HG03432 (cell line): ENCODE measurements around the gene TNFRSF1A.
"Not testable (repeated sequence)": the region's sequence is repeated elsewhere in the genome, so short reads cannot be mapped to it uniquely, and the experiment has no call there.

Source experiments
- ATAC-seq: cut with Tn5 transposase; IDR thresholded peaks from one replicate; pipeline ENCODE4 v1.9.1; 2021; ENCODE audit warnings: mild to moderate bottlenecking, moderate library complexity; ENCODE audit not compliant: unreplicated experiment

TNFRSF1A gene

GRCh38 chr12:6307529-6307928 lies 34.3 kb downstream of the TNFRSF1A start:
- no peak for ATAC-seq

DNA sequence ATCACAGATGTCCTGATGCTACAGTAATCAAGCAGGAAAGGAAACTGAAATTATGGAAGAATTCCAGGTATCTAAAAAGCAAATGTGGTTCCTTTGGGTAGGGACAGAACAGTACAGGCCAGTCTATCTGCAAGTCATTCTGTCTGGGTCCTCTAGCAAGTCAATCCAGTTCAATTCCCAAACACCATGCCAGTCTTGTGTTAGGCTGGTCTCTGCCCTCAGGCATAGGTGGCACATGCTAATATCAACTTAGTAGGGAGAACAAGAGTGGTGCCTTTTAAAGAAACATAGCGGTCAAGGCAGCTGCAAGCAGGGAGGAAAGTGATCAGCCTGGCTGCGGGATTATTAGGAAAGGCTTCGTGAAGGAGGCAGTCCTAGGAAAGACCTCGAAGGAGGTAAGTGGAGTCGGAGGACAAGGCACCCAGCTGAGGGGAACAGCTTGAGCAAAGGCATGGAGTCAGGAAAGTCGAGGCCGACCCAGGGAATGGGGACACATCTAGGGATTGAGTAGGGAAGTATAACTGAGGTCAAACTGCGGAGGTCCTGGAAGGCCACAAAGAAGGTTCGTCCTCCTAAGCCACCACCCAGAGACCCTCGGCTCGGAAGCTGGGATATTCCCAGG lies 35.2 kb downstream of the TNFRSF1A start:
- no peak for ATAC-seq

GRCh38 chr12:6306151-6306550 lies 35.7 kb downstream of the TNFRSF1A start:
- no peak for ATAC-seq

- no peak for ATAC-seq
Measured at GRCh38 chr12:6303071-6303470, 38.8 kb downstream of the TNFRSF1A start.

DNA sequence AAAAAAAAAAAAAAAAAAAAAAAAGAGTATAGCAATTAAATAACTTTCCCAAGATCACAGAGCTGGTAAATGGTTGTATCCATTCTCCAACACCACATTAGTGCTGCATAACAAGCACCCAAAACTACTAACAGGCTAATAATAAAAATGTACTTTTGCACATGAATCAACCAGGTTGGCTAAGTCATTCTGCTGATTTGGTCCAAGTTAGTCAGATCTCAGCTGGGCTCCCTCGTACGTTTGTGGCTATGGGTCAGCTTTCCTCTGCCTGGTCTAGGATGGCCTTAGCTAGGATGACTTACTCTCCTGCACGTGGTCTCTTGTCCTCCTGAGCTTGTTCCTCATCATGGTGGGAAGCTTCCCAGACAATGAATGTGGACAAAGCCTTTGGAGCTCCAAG lies 39.3 kb downstream of the TNFRSF1A start:
- ATAC-seq = no peak

DNA sequence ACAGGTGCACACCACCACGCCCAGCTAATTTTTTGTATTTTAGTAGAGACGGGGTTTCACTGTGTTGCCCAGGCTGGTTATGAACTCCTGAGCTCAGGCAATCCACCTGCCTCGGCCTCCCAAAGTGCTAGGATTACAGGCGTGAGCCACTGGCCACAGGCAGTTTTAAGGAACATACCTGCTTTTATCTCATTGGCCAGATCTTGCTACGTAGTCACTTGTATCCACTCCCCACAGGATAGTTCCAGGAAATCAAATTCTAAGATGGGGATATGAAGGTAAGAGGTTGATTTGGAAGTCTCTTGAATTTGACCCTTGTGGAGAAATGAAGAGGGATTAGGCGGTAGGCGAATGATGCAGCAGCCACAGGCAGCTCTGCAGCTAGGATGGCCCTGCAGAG lies 40.2 kb downstream of the TNFRSF1A start:
- no peak for ATAC-seq

- no peak for ATAC-seq
Measured at GRCh38 chr12:6297170-6297569, 44.7 kb downstream of the TNFRSF1A start.

DNA sequence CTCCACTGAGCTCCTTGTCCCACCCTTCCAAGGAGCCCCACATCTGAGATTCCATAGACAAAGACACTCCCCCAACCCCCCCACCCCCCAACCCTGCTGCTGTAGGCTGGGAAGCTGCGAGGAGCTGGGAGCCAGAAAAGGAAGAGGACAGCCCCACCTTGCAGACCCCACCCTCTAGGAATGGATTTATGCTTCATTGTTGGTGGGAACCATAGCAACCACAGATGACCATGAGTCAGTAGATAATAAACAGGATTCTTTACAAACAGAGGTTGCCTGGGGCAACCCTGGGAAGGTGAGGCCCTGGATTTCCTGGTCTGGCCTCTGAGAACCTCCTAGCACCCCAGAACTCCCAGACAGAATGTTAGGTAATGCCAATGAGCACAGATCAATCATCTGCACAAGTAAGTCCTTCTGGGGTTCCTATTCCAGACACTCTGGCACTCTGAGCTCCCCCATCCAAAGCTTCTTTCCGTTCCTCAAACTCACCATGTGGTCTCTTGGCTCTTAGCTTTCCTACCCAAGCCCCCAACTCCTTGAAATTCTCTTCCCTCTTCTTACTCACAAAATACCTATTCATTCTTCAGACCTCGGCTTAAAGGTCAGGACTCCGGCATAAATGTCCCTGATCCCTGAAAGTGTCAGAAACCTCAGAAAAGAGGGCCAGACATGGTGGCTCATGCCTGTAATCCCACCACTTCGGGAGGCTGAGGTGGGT lies 46.6 kb downstream of the TNFRSF1A start:
- no peak for ATAC-seq

DNA sequence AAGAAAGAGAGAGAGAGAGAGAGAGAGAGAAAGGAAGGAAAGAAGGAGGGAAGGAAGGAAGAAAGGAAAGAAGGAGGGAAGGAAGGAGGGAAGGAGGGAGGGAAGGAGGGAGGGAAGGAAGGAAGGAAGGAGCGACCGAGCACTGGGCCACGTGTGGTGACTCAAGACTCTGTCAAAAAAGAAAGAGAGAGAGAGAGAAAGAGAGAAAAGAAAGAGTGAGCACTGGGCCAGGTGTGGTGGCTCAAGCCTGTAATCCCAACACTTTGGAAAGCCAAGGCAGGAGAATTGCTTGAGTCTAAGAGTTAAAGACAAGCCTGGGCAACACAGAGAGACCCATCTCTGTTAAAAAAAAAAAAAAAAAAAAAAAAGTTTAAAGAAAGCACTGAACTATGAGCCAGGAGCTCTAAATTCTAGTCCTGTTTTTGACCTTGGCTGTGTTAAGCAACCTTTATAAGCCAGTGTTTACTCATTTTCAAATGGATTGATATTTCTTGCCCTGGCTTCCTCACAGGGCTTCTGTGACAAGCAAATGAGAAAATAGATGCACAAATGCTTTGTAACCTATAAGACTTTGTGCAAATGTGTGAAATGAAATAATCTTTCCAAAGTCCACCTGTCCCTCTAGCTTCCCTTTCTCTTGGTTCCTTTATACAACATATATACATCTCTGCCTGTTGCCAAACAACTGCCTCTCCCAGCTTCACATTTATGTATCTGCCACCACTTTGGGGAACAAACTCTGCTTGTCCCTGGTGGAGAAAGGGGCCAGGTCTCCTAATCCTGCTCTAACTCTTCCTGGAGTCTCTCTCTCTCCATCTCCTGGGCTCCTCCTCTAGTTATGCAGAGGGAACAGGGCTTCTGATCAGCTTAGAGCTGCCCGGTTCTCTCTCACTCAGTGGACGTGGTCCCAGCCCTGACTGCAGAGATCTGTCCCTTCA lies 47.5 kb downstream of the TNFRSF1A start:
- ATAC-seq = no peak

DNA sequence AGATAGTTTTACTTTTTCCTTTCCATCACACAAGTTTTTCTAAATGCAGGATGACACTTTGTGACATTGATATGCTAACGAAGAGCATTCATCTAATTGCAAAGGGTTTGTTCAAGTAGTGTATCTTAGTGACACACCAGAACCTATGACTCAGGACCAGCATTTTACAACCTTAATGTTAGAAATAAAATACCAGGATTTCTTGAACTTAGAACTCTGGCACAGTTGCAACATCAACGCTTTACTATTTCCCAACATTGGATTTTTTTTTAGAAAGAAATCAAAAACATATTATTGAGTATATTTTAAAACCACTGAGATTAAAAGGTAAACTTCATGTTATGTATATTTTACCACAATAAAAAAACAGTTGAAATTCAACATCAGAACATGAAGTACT lies 49.3 kb downstream of the TNFRSF1A start:
- ATAC-seq = no peak

DNA sequence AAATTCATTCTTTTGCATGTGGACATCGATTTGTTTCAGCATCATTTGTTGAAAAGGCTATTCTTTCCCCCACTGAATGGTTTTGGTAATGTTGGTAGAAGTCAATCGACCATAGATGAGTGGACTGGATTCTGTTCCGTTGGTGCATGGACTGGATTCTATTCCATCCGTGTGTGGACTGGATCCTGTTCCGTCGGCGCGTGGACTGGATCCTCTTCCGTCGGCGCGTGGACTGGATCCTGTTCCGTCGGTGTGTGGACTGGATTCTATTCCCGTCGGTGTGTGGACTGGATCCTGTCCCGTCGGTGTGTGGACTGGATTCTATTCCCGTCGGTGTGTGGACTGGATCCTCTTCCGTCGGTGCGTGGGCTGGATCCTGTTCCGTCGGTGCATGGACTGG lies 52.0 kb downstream of the TNFRSF1A start:
- not testable (repeated sequence) for ATAC-seq

GRCh38 chr12:6289081-6289480 lies 52.8 kb downstream of the TNFRSF1A start:
- not testable (repeated sequence) for ATAC-seq

- ATAC-seq = no peak
Measured at GRCh38 chr12:6288235-6288634, 53.6 kb downstream of the TNFRSF1A start.

GRCh38 chr12:6285532-6286306 lies 56.2 kb downstream of the TNFRSF1A start:
- no peak for ATAC-seq

DNA sequence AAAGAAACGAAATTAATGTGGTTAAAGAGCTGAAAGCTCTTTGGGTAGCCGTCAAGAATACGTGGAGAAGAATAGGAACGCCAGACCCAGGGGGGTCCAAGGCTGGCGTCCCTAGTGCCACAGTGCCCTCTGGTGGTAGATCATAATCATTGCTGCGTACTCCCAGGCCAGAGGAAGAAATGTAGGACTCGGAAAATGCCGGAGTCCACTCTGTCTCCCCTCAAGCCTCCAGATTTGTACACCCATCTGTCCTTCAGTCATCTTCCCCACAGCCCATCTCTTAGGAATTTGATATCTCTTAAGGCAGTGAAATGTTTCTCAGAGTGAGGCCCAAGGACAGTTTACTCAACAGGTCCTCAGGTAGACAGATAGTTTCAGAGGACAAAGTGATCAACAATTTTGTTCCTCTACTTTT lies 56.8 kb downstream of the TNFRSF1A start:
- ATAC-seq = peak; percentile 64

GRCh38 chr12:6284273-6284672 lies 57.6 kb downstream of the TNFRSF1A start:
- ATAC-seq = no peak

- ATAC-seq = no peak
Measured at GRCh38 chr12:6282453-6282840, 59.4 kb downstream of the TNFRSF1A start.

DNA sequence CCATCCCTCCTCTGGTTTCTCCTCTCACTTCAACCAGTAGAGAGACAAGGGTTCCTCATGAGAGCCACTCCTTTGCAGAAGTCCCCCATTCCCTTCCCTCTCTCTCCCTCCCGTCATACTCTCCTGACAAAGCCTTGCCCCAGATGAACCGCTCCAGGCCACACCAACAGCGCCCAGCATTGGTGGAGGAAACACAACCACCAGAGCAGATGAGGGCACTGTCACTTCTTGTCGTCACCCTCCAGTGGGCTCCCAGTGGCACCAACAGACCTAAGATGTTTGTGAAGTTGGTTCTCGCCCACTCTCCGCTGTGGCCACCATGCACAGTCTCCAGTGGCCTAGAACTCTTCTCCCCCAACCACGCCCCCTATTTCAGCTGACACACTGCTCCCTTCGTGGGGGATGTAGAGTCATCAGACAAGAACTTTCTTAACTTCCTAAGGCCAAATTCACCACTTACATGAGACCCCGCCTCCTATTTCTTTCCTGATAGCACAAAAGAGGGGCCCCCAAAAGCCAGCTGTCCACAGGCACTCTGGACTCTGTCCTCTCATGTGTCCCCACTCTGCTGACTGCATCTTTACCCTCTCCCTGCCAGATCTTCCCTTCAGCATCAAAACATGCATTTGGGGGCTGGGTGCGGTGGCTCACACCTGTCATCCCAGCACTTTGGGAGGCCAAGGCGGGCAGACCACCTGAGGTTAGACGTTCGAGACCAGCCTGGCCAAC lies 60.6 kb downstream of the TNFRSF1A start:
- no peak for ATAC-seq

DNA sequence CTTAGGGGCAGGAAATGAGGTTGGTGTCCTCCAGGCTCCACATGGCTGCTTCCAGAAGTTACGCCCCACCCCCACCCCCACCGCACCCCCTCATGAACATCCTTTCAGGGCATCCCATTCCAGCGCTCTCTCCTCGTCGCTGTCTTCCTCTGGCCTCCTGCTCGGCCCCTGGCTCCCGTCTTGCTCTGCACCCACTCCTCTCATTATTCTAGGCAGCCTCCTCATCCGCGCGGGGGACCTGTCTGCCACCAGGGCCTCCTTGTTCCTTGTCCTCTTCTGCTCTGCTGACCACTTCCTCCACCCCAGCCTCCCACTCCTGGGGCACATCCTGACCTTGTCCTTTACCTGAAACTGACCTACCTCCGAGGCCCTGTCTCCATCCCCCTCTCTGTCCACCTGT lies 61.2 kb downstream of the TNFRSF1A start:
- no peak for ATAC-seq

DNA sequence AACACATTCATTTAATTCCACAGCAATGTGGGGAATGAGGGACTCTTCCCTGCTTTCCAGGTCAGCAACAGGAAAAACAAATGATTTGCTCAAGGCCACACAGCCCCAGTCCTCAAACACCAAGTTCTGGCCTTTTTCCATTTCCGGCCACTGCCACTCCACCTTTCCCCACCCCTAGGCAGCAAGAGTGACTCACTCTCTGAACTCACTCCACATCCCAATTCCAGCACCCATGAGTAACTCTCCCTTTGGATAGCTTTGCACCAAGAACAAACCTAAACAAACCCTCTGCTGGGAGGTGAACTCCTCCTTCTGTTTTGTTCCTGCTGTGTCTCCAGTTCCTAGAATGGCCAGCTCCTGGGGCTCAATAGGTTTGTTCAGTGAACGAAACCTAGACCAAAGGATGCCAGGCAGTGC lies 61.8 kb downstream of the TNFRSF1A start:
- ATAC-seq = no peak
